IMR-90 (cell line): ENCODE measurements around the gene NOTCH2. TPM values are rescaled to one million over a fixed set of nuclear protein-coding genes. Genes with fewer than 3 reads are reported as not detected.

Experiments used
- ATAC-seq: fragments of 200-7000 bp; cut with Tn5 transposase; 2 replicates; pipeline ENCODE4 v1.9.1; 2020; ENCODE audit warnings: low read depth, mild to moderate bottlenecking, moderate library complexity
- BruUV-seq: library from RNA; stranded (reverse); fragments of 400-500 nt; replicated peaks from 2 replicates; lab custom pipeline; 2021; lab: Mats Ljungman, UMichigan
- CTCF ChIA-PET: fragments of 300-600 bp; formaldehyde crosslinking; extraction: SDS; loops from one replicate; lab custom pipeline; 2021; ENCODE audit warnings: antibody characterized with exemption; lab: Yijun Ruan, JAX
- POLR2A ChIA-PET: fragments of 300-600 bp; sonication (Branson Sonifier 250); formaldehyde crosslinking; loops from one replicate; lab custom pipeline; 2022; ENCODE audit warnings: antibody characterized with exemption; ENCODE audit not compliant: unreplicated experiment; lab: Charles Lee
- DNase-seq: peaks from one replicate; pipeline ENCODE4 v3.0.0; 2013
- H2AFZ ChIP-seq: replicated peaks from 2 replicates; pipeline ENCODE3; 2013; ENCODE audit warnings: low read length, mild to moderate bottlenecking; ENCODE audit not compliant: poor library complexity
- H2AK5ac ChIP-seq: 2 replicates; pipeline ENCODE4 v1.6.1; 2013; ENCODE audit warnings: low read depth, low read length, inconsistent platforms
- H2AK9ac ChIP-seq: replicated peaks from 2 replicates; pipeline ENCODE3; 2013; ENCODE audit warnings: mild to moderate bottlenecking, low read depth, low read length, moderate library complexity; ENCODE audit not compliant: poor library complexity
- H2BK120ac ChIP-seq: 2 replicates; pipeline ENCODE4 v1.6.1; 2013; ENCODE audit warnings: low read depth, low read length, inconsistent platforms
- H2BK15ac ChIP-seq: 3 replicates; pipeline ENCODE4 v1.6.1; 2013; ENCODE audit warnings: low read depth, low read length, inconsistent platforms
- H2BK20ac ChIP-seq: 2 replicates; pipeline ENCODE4 v1.6.1; 2013; ENCODE audit warnings: low read depth, mild to moderate bottlenecking, inconsistent platforms, low read length, moderate library complexity
- H2BK5ac ChIP-seq: 2 replicates; pipeline ENCODE4 v1.6.1; 2013; ENCODE audit warnings: mild to moderate bottlenecking, low read depth, low read length, inconsistent platforms; ENCODE audit not compliant: poor library complexity, severe bottlenecking
- H3K14ac ChIP-seq: replicated peaks from 2 replicates; pipeline ENCODE4 v1.6.1; 2013; ENCODE audit warnings: low read depth, low read length, inconsistent platforms
- H3K18ac ChIP-seq: 2 replicates; pipeline ENCODE4 v1.6.1; 2013; ENCODE audit warnings: low read depth, low read length, control low read depth
- H3K23ac ChIP-seq: 2 replicates; pipeline ENCODE4 v1.6.1; 2013; ENCODE audit warnings: low read depth, low read length, inconsistent platforms
- H3K27ac ChIP-seq: 2 replicates; pipeline ENCODE4 v1.5.1; 2013; ENCODE audit warnings: mild to moderate bottlenecking, control low read depth, low read length; ENCODE audit not compliant: insufficient read depth
- H3K27me3 ChIP-seq: 2 replicates; pipeline ENCODE4 v1.6.1; 2013; ENCODE audit warnings: low read length; ENCODE audit not compliant: control insufficient read depth, insufficient read depth
- H3K36me3 ChIP-seq: 2 replicates; pipeline ENCODE4 v1.6.1; 2013; ENCODE audit warnings: low read length, mixed read lengths; ENCODE audit not compliant: control insufficient read depth, insufficient read depth
- H3K4ac ChIP-seq: 2 replicates; pipeline ENCODE4 v1.6.1; 2013; ENCODE audit warnings: low read depth, low read length, inconsistent platforms
- H3K4me1 ChIP-seq: 2 replicates; pipeline ENCODE4 v1.6.1; 2013; ENCODE audit warnings: low read length, mixed read lengths; ENCODE audit not compliant: control insufficient read depth, insufficient read depth
- H3K4me2 ChIP-seq: 2 replicates; pipeline ENCODE4 v1.6.1; 2013; ENCODE audit warnings: low read depth, mild to moderate bottlenecking, control low read depth, low read length, moderate library complexity
- H3K4me3 ChIP-seq: 2 replicates; pipeline ENCODE4 v1.5.1; 2013; ENCODE audit warnings: low read depth, mild to moderate bottlenecking, control low read depth, low read length, moderate library complexity; ENCODE audit not compliant: insufficient read depth
- H3K56ac ChIP-seq: 2 replicates; pipeline ENCODE4 v1.6.1; 2013; ENCODE audit warnings: low read length, inconsistent platforms; ENCODE audit not compliant: insufficient read depth; ENCODE audit errors: extremely low read depth
- H3K79me1 ChIP-seq, 2 experiments: 2 replicates each; pipeline ENCODE4 v1.6.1; 2013; ENCODE audit warnings: low read length in 2 of 2, inconsistent platforms in 1 of 2, low read depth in 1 of 2
- H3K9ac ChIP-seq: 2 replicates; pipeline ENCODE4 v1.6.1; 2013; ENCODE audit warnings: low read depth, low read length, control low read depth
- H3K9me1 ChIP-seq: 2 replicates; pipeline ENCODE4 v1.6.1; 2013; ENCODE audit warnings: low read length, inconsistent platforms; ENCODE audit not compliant: insufficient read depth
- H3K9me3 ChIP-seq: 2 replicates; pipeline ENCODE4 v1.6.1; 2013; ENCODE audit warnings: low read length; ENCODE audit not compliant: control insufficient read depth, insufficient read depth
- H4K20me1 ChIP-seq: 2 replicates; pipeline ENCODE4 v1.6.1; 2013; ENCODE audit warnings: low read length, inconsistent platforms; ENCODE audit not compliant: insufficient read depth
- H4K5ac ChIP-seq: 2 replicates; pipeline ENCODE4 v1.6.1; 2013; ENCODE audit warnings: mild to moderate bottlenecking, low read depth, low read length, control low read depth
- H4K8ac ChIP-seq, 2 experiments: 2 replicates each; pipeline ENCODE4 v1.6.1; 2013; ENCODE audit warnings: low read depth in 2 of 2, low read length in 2 of 2, control low read depth in 1 of 2, inconsistent platforms in 1 of 2
- H4K91ac ChIP-seq: 2 replicates; pipeline ENCODE4 v1.6.1; 2013; ENCODE audit warnings: low read depth, low read length, inconsistent platforms; ENCODE audit not compliant: insufficient read depth
- CHD1 ChIP-seq: IDR thresholded peaks from 2 replicates; pipeline ENCODE4 v1.6.1; 2012; ENCODE audit warnings: low read depth, low read length, improper control_type of control experiment
- CTCF ChIP-seq: conservative IDR thresholded peaks from 2 replicates; pipeline ENCODE4 v1.5.1; 2012; ENCODE audit warnings: mild to moderate bottlenecking, low read depth, low read length, improper control_type of control experiment
- FOS ChIP-seq: fragments of 150-350 bp; IDR thresholded peaks from 2 replicates; pipeline ENCODE4 v1.6.1; 2016; ENCODE audit warnings: low read depth, low read length
- MAZ ChIP-seq: IDR thresholded peaks from 2 replicates; pipeline ENCODE4 v1.6.1; 2012; ENCODE audit warnings: low read depth, mild to moderate bottlenecking, low read length, improper control_type of control experiment, moderate library complexity, borderline replicate concordance
- POLR2A ChIP-seq: IDR thresholded peaks from 2 replicates; pipeline ENCODE4 v1.6.1; 2012; ENCODE audit warnings: mild to moderate bottlenecking, low read depth, low read length
- RAD21 ChIP-seq: IDR thresholded peaks from 2 replicates; pipeline ENCODE4 v1.6.1; 2012; ENCODE audit warnings: low read length, improper control_type of control experiment
- RCOR1 ChIP-seq: IDR thresholded peaks from 2 replicates; pipeline ENCODE4 v1.6.1; 2012; ENCODE audit warnings: mild to moderate bottlenecking, low read length, improper control_type of control experiment; ENCODE audit not compliant: insufficient replicate concordance
- RFX5 ChIP-seq: IDR thresholded peaks from 2 replicates; pipeline ENCODE4 v1.8.0; 2012; ENCODE audit warnings: low read depth, mild to moderate bottlenecking, low read length, moderate library complexity
- SMC3 ChIP-seq: fragments of 150-350 bp; IDR thresholded peaks from 2 replicates; pipeline ENCODE4 v1.6.1; 2016; ENCODE audit warnings: low read depth, mild to moderate bottlenecking, antibody characterized with exemption, low read length, moderate library complexity
- WGBS, 2 experiments: methylation state at CpG; one replicate each; pipeline versions ENCODE4 v1.1.5 to v1.1.7; 2013; ENCODE audit warnings: missing lambda C conversion rate in 2 of 2; ENCODE audit not compliant: insufficient read length in 1 of 2; ENCODE audit errors: extremely low coverage in 2 of 2; 5-methylcytosine and 5-hydroxymethylcytosine counted together
- dilution Hi-C: fragments of 300-500 bp; cut with HindIII; formaldehyde crosslinking; loops from one replicate; pipeline ENCODE4 v1.14.3; 2018; ENCODE audit warnings: low sequenced_read_pairs; ENCODE audit not compliant: unreplicated experiment
- in situ Hi-C: fragments of 300-500 bp; cut with MboI; formaldehyde crosslinking; loops from 3 replicates; pipeline ENCODE4 v1.14.3; 2019; ENCODE audit warnings: low sequenced_read_pairs, inconsistent platforms, mixed read lengths
- intact Hi-C: fragments of 100-400 bp; cut with micrococcal nuclease; formaldehyde crosslinking; loops from 2 replicates; pipeline ENCODE4 v1.10.0; 2022
- polyA plus RNA-seq, 3 experiments: library from polyadenylated mRNA; depleted of rRNA; stranded (reverse); fragments of >200 nt; gene quantifications; 2 replicates each; pipeline ENCODE4 v1.2.3, GENCODE V29; 2012; ENCODE audit warnings: low replicate concordance in 1 of 3
- total RNA-seq: library from RNA; depleted of rRNA; stranded (reverse); fragments of >200 nt; gene quantifications from 2 replicates; pipeline ENCODE4 v1.2.3, GENCODE V29; 2012
- TF ChIP-seq, protein P1 (sequence below): fragments of 150-350 bp; IDR thresholded peaks from 2 replicates; pipeline ENCODE4 v1.6.1; 2017; ENCODE audit warnings: mild to moderate bottlenecking, antibody characterized with exemption, low read length, low read depth
- TF ChIP-seq, protein P2 (sequence below): fragments of 150-350 bp; IDR thresholded peaks from 2 replicates; pipeline ENCODE4 v1.6.1; 2016; ENCODE audit warnings: low read depth, mild to moderate bottlenecking, low read length, moderate library complexity, borderline replicate concordance

The NOTCH2 gene
- total and polyA plus RNA-seq, 2 of the 4 experiments (the other 2 are of a cell fraction): 40.4 to 131 TPM

DNA sequence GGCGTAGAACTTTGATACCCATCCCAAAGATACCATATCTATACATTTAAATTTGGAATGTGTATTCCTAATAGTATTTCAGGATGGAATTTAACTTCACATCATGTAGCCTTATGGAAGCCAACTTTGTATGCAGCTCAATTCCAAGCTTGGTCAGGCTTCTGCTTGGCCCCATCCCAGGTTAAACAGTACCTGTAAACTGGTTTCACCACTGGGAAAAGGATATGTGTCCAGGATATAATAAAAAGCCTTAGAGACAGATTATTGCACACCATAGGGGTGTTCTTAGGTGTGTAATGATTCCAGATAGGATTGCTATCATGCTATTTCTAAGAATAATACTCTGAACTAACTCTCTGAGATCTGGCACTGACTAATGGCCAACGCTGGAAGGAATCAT is 201.3 kb downstream of the NOTCH2 start (continued):
- no peak for TF ChIP-seq RCOR1
- TF ChIP-seq, protein P1, sequence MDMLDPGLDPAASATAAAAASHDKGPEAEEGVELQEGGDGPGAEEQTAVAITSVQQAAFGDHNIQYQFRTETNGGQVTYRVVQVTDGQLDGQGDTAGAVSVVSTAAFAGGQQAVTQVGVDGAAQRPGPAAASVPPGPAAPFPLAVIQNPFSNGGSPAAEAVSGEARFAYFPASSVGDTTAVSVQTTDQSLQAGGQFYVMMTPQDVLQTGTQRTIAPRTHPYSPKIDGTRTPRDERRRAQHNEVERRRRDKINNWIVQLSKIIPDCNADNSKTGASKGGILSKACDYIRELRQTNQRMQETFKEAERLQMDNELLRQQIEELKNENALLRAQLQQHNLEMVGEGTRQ: no peak
- TF ChIP-seq FOS: no peak
- no peak for TF ChIP-seq MAZ

GRCh38 chr1:119866451-119866850 is 203.0 kb downstream of the NOTCH2 start:
- BruUV-seq: no TSS peak
- WGBS, 2 experiments: 86% methylated on average over 2 of the region's 3 CpGs; no CpG with 5 or more reads in 1 of the 2 experiments
- ChIA-PET POLR2A (no interaction called here), CTCF (interaction anchor here (1.2 kb wide), 1 partner anchor 51 kb away, joined by 6 read pairs; no protein-coding TSS in a partner anchor)
- H3K4ac ChIP-seq: peak overlapping the region; percentile 55
- H3K4me2 ChIP-seq: no peak overlapping the region
- H3K79me1 ChIP-seq: no peaks in the 10 kb centered on the region
- in situ Hi-C loops: no loop called here
- H3K36me3 ChIP-seq: no peaks in the 10 kb centered on the region
- H3K23ac ChIP-seq: no peak overlapping the region
- peak overlapping the region; percentile 85; the same call in 2 of the 3 replicates for H2BK15ac ChIP-seq
- H3K27ac ChIP-seq: no peak overlapping the region; the same call in 1 of the 2 replicates
- peak overlapping the region; percentile 7; the same call in 1 of the 2 replicates for H2AK5ac ChIP-seq
- no peaks in the 10 kb centered on the region for H3K9me3 ChIP-seq
- 0 out of 2 replicates have a peak overlapping the region, but pooled peaks have one; percentile 11 for H3K14ac ChIP-seq
- peak overlapping the region; percentile 86 for H3K18ac ChIP-seq
- H4K20me1 ChIP-seq: no peaks in the 10 kb centered on the region
- H3K4me3 ChIP-seq: no peak overlapping the region
- intact Hi-C loops: loop anchor here (5.0 kb wide), 2 partner anchors 84 to 104 kb away; no protein-coding TSS in a partner anchor
- no peak overlapping the region for H3K56ac ChIP-seq
- peak overlapping the region; percentile 81 for H2BK20ac ChIP-seq
- no peak for ATAC-seq
- no peak overlapping the region for H2AK9ac ChIP-seq
- H3K4me1 ChIP-seq: peaks cover 17% of the 10 kb centered on the region
- no peaks in the 10 kb centered on the region for H3K9me1 ChIP-seq
- peak; percentile 30 for DNase-seq
- H2BK120ac ChIP-seq: peak overlapping the region; percentile 45
- peak overlapping the region; percentile 81 for H4K5ac ChIP-seq
- TF ChIP-seq MAZ (no peak), RAD21 (no peak), CTCF (no peak), SMC3 (no peak), CHD1 (no peak), RFX5 (no peak), POLR2A (no peak)
- TF ChIP-seq, protein P2, sequence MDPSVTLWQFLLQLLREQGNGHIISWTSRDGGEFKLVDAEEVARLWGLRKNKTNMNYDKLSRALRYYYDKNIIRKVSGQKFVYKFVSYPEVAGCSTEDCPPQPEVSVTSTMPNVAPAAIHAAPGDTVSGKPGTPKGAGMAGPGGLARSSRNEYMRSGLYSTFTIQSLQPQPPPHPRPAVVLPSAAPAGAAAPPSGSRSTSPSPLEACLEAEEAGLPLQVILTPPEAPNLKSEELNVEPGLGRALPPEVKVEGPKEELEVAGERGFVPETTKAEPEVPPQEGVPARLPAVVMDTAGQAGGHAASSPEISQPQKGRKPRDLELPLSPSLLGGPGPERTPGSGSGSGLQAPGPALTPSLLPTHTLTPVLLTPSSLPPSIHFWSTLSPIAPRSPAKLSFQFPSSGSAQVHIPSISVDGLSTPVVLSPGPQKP: no peak
- TF ChIP-seq, protein P1: no peak
- H3K27me3 ChIP-seq: no peaks in the 10 kb centered on the region
- peak overlapping the region in 1 of 2 experiments; percentile 68; a peak in 2 of 4 replicates for H4K8ac ChIP-seq
- H2BK5ac ChIP-seq: peak overlapping the region; percentile 92
- no peak overlapping the region for H2AFZ ChIP-seq
- H3K9ac ChIP-seq: no peak overlapping the region
- peak overlapping the region; percentile 19; the same call in 1 of the 2 replicates for H4K91ac ChIP-seq
- dilution Hi-C loops: no loop called here
